Adipocyte (in vitro differentiated cells): ENCODE results near the gene PRDM5.
"Not testable (repeated sequence)": the region's sequence is repeated elsewhere in the genome, so short reads cannot be mapped to it uniquely, and the experiment has no call there.

Experiments used
- DNase-seq: peaks from one replicate; pipeline ENCODE4 v3.0.0-alpha.2; 2015; ENCODE audit warnings: low read depth
- H3K27me3 ChIP-seq: replicated peaks from 2 replicates; pipeline ENCODE4 v1.7.0; 2013; ENCODE audit warnings: mild to moderate bottlenecking, low read length, moderate library complexity; ENCODE audit not compliant: control insufficient read depth, insufficient read depth
- H3K36me3 ChIP-seq: 2 replicates; pipeline ENCODE4 v1.7.0; 2013; ENCODE audit warnings: low read length, mild to moderate bottlenecking, moderate library complexity; ENCODE audit not compliant: control insufficient read depth, insufficient read depth, severe bottlenecking
- H3K4me1 ChIP-seq: 2 replicates; pipeline ENCODE4 v1.7.0; 2013; ENCODE audit warnings: mild to moderate bottlenecking, low read length, moderate library complexity; ENCODE audit not compliant: control insufficient read depth, insufficient read depth
- H3K4me3 ChIP-seq: 2 replicates; pipeline ENCODE4 v1.7.0; 2013; ENCODE audit warnings: mild to moderate bottlenecking, low read length, moderate library complexity
- H3K9ac ChIP-seq: 2 replicates; pipeline ENCODE4 v1.7.0; 2013; ENCODE audit warnings: mild to moderate bottlenecking, low read length, moderate library complexity
- H3K9me3 ChIP-seq: 2 replicates; pipeline ENCODE4 v1.7.0; 2013; ENCODE audit warnings: mild to moderate bottlenecking, low read length, moderate library complexity; ENCODE audit not compliant: control insufficient read depth

The PRDM5 gene

GRCh38 chr4:120750152-120750525 lies 172.4 kb downstream of the PRDM5 start:
- H3K4me1 ChIP-seq: no peaks in the 10 kb centered on the region
- H3K27me3 ChIP-seq: no peaks in the 10 kb centered on the region
- no peak overlapping the region for H3K4me3 ChIP-seq
- H3K9ac ChIP-seq: no peak overlapping the region
- DNase-seq: no peak
- H3K9me3 ChIP-seq: peaks cover 10% of the 10 kb centered on the region
- peaks cover 11% of the 10 kb centered on the region for H3K36me3 ChIP-seq

GRCh38 chr4:120749445-120750151 lies 172.9 kb downstream of the PRDM5 start:
- no peak overlapping the region for H3K4me3 ChIP-seq
- no peaks in the 10 kb centered on the region for H3K27me3 ChIP-seq
- H3K9me3 ChIP-seq: peaks cover 10% of the 10 kb centered on the region
- no peak overlapping the region for H3K9ac ChIP-seq
- peaks cover 11% of the 10 kb centered on the region for H3K36me3 ChIP-seq
- DNase-seq: no peak
- H3K4me1 ChIP-seq: no peaks in the 10 kb centered on the region

- DNase-seq: not testable (repeated sequence)
Observed at GRCh38 chr4:120741636-120742035, 180.9 kb downstream of the PRDM5 start.

GRCh38 chr4:120736312-120736711 lies 186.2 kb downstream of the PRDM5 start:
- Histone ChIP-seq H3K36me3 (peaks cover 7% of the 10 kb centered on the region), H3K9me3 (no peaks in the 10 kb centered on the region), H3K4me3 (no peak overlapping the region), H3K4me1 (peaks cover 4% of the 10 kb centered on the region), H3K27me3 (no peaks in the 10 kb centered on the region), H3K9ac (no peak overlapping the region)
- DNase-seq: no peak

More at GRCh38 chr4:120741636-120742035, 180.9 kb downstream of the PRDM5 start:
- not testable (repeated sequence) for H3K9me3 ChIP-seq, H3K27me3 ChIP-seq, H3K4me1 ChIP-seq, H3K4me3 ChIP-seq, H3K9ac ChIP-seq, H3K36me3 ChIP-seq

GRCh38 chr4:120733968-120734367 lies 188.6 kb downstream of the PRDM5 start:
- no peak overlapping the region for H3K4me3 ChIP-seq
- no peaks in the 10 kb centered on the region for H3K9me3 ChIP-seq
- peaks cover 4% of the 10 kb centered on the region for H3K4me1 ChIP-seq
- DNase-seq: no peak
- no peaks in the 10 kb centered on the region for H3K27me3 ChIP-seq
- H3K36me3 ChIP-seq: peaks cover 7% of the 10 kb centered on the region
- no peak overlapping the region for H3K9ac ChIP-seq

GRCh38 chr4:120733054-120733453 lies 189.5 kb downstream of the PRDM5 start:
- H3K9ac ChIP-seq: no peak overlapping the region
- peaks cover 7% of the 10 kb centered on the region for H3K36me3 ChIP-seq
- no peak overlapping the region for H3K4me3 ChIP-seq
- no peaks in the 10 kb centered on the region for H3K27me3 ChIP-seq
- peaks cover 4% of the 10 kb centered on the region for H3K4me1 ChIP-seq
- no peak for DNase-seq
- no peaks in the 10 kb centered on the region for H3K9me3 ChIP-seq

- H3K27me3 ChIP-seq: no peaks in the 10 kb centered on the region
- no peaks in the 10 kb centered on the region for H3K9me3 ChIP-seq
- H3K4me3 ChIP-seq: no peak overlapping the region
- no peaks in the 10 kb centered on the region for H3K36me3 ChIP-seq
- H3K4me1 ChIP-seq: peaks cover 10% of the 10 kb centered on the region
- no peak for DNase-seq
- no peak overlapping the region for H3K9ac ChIP-seq
Observed at GRCh38 chr4:120731561-120731960, 191.0 kb downstream of the PRDM5 start.

- no peaks in the 10 kb centered on the region for H3K36me3 ChIP-seq
- no peak for DNase-seq
- peaks cover 17% of the 10 kb centered on the region for H3K4me1 ChIP-seq
- no peaks in the 10 kb centered on the region for H3K9me3 ChIP-seq
- H3K27me3 ChIP-seq: no peaks in the 10 kb centered on the region
- H3K9ac ChIP-seq: no peak overlapping the region
- no peak overlapping the region for H3K4me3 ChIP-seq
Observed at GRCh38 chr4:120730777-120731320, 191.7 kb downstream of the PRDM5 start.

- H3K4me3 ChIP-seq: no peak overlapping the region
- H3K9me3 ChIP-seq: no peaks in the 10 kb centered on the region
- H3K27me3 ChIP-seq: no peaks in the 10 kb centered on the region
- no peak for DNase-seq
- H3K9ac ChIP-seq: no peak overlapping the region
- H3K4me1 ChIP-seq: peaks cover 27% of the 10 kb centered on the region
- no peaks in the 10 kb centered on the region for H3K36me3 ChIP-seq
Observed at GRCh38 chr4:120728892-120729675, 193.4 kb downstream of the PRDM5 start.

GRCh38 chr4:120725639-120726580 lies 196.6 kb downstream of the PRDM5 start:
- no peaks in the 10 kb centered on the region for H3K9me3 ChIP-seq
- H3K4me3 ChIP-seq: no peak overlapping the region
- DNase-seq: peak; percentile 46
- peaks cover 33% of the 10 kb centered on the region for H3K4me1 ChIP-seq
- no peaks in the 10 kb centered on the region for H3K27me3 ChIP-seq
- no peaks in the 10 kb centered on the region for H3K36me3 ChIP-seq
- H3K9ac ChIP-seq: peak overlapping the region; percentile 15

- Histone ChIP-seq H3K36me3 (no peaks in the 10 kb centered on the region), H3K27me3 (no peaks in the 10 kb centered on the region), H3K4me3 (no peak overlapping the region), H3K9me3 (no peaks in the 10 kb centered on the region), H3K9ac (no peak overlapping the region), H3K4me1 (peaks cover 34% of the 10 kb centered on the region)
- no peak for DNase-seq
Observed at GRCh38 chr4:120724656-120725055, 197.9 kb downstream of the PRDM5 start.
